ENCODE results near the gene LARGE1.

LARGE1 gene

GRCh38 chr22:33656808-33657628 is 263.3 kb downstream of the LARGE1 start:
- DNase-seq, result no peak

- peak; percentile 5 to 10 for DNase-seq
Measured at GRCh38 chr22:33654173-33654895, 265.9 kb downstream of the LARGE1 start.

GRCh38 chr22:33653532-33654063 is 266.7 kb downstream of the LARGE1 start:
- DNase-seq, result no peak

DNA sequence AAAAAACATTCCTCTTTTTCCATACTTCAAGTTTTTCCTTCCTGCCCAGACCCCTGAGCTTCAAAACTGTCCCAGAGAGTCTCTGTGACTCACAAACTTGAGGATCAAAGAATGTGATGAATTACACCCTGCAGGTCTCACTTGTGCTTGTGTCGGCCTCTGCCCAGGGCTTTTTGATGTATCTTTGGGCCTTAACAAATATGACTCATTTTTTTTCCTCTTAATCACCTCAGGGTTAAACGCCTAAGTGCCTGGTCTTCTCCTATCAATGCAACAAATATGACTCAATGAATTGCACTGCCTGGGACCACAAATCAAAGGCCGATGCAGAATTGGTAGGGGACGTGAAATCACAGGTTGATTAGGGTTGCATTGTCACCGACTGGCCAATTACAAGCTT is 267.7 kb downstream of the LARGE1 start:
- DNase-seq, result no peak

- DNase-seq, result no peak
Measured at GRCh38 chr22:33650244-33650643, 270.0 kb downstream of the LARGE1 start.

DNA sequence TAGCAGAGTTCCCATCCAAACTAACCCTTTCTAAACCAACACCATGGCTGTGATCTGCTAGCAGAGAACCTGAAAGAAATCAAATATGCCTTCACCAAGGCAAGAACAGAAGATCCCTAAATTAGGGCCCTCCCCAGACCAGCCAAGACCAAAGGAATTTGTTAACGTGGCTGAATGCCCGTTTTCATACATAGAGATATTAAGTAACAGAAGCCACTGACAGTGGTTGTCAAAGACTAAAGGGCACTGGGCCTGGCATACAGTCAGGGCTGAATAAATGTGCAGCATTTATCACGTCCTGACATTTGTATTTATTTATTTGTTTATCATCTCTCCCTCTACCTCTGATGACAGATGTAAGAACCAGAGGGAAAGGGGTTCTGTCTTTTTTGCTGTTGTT is 271.8 kb downstream of the LARGE1 start:
- no peak for DNase-seq

DNA sequence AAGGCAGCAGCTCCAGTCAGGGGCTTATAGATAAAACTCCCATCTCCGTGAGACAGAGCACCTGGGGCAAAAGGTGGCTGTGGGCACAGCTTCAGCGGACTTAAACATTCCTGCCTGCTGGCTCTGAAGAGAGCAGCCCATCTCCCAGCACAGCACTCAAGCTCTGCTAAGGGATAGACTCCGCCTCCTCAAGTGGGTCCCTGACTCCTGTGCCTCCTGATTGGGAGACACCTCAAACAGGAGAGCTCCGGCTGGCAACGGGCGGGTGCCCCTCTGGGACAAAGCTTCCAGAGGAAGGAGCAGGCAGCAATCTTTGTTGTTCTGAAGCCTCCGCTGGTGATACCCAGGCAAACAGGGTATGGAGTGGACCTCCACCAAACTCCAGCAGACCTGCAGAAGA is 279.4 kb downstream of the LARGE1 start:
- no peak for DNase-seq

DNA sequence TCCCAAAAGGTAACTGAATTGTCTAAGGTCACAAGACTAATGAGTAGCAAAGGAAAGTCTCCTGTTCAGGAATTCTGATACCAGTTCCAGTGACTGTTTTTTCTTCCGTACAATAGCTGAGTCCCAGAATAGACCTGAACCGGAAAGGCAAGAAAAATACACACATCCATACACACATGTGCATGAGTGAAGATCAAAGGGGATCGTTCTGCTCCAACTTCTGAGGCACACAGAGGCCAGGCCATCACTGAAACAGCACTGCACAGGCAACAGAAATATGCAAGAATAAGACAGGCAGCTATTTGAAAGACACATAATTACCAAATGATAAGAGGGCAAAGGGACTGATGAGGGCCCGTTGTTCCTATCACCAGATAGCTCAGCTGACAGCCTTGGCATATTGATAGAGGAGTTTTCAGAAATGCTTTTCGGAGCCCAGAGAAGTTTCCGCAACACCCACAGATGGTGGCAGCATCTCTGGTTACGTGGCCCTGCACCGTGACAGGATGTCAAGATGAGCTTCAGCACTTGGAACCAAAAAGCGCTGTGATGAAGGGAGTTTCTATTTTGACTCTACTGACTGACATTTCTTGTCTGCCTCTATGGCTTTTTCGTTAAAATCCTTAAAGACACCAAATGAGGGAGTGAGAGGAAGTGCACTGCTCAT is 280.6 kb downstream of the LARGE1 start:
- DNase-seq, result no peak

GRCh38 chr22:33635766-33636165 is 284.5 kb downstream of the LARGE1 start:
- DNase-seq, result no peak

DNA sequence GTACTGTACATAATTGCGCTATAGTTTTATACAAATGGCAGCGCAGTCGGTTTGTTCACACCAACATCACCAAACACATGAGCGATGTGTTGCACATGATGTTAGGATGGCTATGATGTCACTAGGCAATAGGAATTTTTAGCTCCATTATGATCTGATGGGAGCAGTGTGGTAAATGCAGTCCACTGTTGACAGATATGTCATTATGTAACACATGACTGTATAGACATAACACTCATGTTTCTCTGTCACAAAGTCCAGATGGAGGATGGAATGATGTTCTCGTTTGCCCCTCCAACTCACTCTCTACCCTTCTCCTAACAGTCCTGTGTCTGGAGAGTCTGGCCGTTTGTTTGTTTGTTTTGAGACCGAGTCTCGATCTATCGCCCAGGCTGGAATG is 288.5 kb downstream of the LARGE1 start:
- no peak for DNase-seq

- DNase-seq, result no peak
Measured at GRCh38 chr22:33625959-33626358, 294.3 kb downstream of the LARGE1 start.

- DNase-seq, result peak; percentile 1 to 14
Measured at GRCh38 chr22:33620085-33620484, 300.2 kb downstream of the LARGE1 start.

DNA sequence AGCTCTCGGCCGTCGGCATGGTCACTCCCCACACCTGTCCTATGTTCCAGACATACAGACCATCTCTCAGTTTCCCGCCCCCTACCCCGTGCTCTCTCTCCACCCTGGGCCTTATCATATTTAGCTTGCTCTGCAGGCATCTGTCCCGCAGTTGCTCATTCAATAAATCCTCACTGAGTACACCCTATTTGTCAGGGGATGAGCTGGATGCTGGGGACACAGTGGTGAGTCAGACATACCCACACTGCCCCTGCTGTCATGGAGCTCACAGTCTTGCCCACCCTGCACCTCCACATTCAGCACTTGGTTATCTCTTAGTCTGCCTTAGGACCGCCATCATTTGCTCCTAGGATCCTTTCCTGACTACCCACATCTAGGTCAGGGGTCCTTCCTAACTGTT is 313.8 kb downstream of the LARGE1 start:
- DNase-seq, result no peak

DNA sequence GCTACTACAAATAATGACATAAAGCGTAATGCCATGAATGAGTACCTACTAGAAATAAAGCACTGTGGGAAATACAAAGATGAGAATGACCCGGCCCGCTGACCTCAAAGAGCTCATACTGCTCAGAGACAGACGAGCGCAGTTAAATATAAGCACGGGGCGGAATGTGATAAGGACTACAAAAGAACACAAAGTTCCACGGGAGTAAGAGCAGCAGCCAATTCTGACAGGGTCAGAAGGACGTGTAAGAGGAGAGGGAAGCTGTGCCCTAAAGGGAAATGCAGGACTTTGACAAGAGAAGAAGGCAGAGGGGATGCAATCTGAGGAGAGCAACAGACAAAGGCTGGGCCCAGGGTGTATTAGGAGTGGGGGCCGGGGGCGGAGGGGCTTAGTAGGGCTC is 314.6 kb downstream of the LARGE1 start:
- DNase-seq, result no peak

DNA sequence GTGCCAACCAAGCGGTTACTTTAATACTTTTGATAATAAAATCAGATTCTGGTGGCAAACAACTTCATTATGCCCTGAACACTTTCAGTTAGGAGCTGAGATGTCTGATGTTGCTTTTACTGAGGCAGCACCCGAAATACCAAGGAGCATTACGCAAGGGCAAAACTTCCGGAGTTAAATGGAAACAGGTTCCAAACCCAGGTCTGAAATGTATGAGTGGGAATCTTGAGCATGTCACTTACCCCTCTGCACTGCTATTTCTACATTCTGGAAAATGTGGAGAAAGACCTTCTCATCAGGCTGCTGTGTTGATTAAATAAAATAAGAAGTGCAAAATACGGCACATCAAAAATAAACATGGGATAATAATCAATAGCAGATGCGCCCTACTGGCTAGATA is 315.1 kb downstream of the LARGE1 start:
- no peak for DNase-seq

DNA sequence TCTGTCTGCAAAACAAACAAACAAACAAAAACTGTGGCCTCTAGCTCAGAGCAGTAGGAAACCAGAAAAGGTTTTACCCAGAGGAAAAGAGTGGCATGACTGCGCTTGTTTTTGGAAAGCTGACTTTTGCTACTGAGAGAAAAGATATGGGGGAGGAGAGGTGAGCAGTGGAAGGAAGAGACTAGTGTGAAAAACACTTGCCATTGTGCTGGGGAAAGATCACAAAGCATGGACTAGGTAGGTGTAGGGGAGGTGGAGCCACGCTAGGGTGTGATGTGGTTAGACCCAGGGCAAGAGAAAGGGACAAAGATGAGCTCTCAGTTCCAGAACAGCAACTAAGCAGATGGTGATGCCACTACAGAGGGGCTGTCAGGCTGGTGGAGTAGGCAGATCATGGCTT is 319.2 kb downstream of the LARGE1 start:
- DNase-seq, result no peak

DNA sequence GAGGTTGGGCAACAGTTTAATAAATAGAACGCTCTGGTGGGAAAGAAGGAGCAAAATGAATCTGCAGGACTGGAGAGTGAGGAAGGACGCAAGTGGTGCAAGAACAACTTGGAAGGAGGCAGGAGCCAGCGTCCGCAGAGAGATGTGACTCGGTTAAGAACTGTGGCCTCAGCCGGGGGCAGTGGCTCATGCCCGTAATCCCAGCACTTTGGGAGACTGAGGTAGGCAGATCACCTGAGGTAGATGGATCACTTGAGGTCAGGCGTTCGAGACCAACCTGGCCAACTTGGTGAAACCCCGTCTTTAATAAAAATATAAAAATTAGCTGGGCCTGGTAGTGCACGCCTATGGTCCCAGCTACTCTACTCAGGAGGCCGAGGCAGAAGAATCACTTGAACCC is 319.7 kb downstream of the LARGE1 start:
- DNase-seq, result no peak

DNA sequence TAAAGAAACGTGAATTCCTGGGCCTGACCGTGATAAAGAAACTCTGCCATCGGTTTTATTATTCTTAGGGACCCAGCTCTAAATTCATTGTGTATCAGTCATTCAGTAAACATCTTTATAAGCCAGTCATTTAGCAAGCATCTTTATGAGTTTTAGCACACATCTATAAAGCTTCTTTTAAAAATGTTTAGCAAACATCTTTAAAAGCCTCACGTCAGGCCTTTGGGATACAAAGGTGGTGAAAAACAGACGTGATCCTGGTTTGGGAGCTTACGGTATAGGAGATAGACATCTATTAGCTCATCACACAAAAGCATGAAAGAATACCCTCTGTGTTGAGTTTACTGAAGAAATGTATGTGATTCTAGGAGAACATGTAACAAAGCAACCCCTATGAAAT is 320.2 kb downstream of the LARGE1 start:
- no peak for DNase-seq

GRCh38 chr22:33599596-33599995 is 320.7 kb downstream of the LARGE1 start:
- no peak for DNase-seq

DNA sequence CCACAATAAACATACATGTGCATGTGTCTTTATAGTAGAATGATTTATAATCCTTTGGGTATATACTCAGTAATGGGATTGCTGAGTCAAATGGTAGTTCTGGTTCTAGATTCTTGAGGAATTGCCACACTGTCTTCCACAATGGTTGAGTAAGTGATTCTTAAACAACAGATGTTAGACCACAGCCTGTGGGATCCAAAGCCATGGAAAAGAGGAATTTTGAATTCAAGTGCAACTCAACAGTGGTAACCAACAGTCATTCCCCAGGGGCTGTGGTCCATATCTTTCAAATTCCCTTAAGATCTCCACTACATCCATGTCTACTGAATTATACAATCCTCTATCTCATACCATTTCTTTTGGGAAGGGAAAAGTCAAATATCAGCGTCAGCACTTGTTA is 321.5 kb downstream of the LARGE1 start:
- no peak for DNase-seq

DNA sequence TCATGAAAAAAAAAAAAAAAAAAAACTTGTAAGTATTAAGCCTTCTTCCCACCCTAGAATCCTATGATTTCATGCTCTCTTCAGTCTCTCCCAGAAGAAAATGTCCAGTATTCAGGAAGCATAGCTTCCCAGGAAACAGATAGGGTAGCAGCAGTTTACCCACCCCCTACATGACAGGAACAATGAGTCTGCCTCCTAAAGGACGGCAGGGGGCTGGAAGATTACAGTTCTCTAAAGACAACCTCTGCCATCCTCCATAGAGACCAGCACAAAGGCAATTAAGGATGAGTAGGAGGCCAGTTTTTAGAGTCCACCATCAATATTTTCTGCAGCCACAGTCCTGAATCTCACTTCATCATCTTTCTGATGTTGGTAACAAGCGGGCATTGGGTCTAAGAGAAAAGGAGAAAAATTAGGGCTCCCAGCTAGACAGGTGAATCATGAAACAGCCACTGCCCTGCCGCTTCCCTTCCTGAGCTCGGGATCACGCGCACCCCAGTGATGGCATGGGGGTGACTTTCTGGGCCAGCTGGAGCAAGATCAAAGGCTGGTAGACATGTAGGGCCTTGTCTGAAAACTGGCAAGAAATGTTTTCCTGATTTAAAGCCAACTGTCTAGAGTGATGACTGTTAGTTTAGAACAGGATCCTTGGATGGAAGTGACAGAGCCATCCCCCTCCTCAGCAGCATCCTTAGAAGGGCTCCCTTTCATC is 322.8 kb downstream of the LARGE1 start:
- DNase-seq, result no peak

DNA sequence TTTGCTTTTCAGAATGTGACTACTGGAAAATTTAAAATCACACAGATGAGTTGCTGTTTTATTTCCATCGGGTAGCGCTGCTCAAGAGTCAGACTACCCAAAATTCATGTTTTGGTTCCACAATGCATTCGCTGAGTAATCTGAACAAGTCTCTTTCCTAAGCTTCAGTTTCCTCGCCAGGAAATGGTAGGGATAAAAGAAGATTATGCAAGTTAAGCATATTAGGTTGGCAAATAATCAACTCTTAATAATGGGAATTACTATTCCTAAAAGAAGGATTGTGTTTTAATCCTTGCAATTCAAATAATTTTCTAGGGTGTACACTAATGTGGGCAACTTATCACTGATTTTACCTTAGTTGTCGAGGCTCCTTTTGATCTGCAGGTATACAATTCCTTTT is 326.5 kb downstream of the LARGE1 start:
- DNase-seq, result no peak

DNA sequence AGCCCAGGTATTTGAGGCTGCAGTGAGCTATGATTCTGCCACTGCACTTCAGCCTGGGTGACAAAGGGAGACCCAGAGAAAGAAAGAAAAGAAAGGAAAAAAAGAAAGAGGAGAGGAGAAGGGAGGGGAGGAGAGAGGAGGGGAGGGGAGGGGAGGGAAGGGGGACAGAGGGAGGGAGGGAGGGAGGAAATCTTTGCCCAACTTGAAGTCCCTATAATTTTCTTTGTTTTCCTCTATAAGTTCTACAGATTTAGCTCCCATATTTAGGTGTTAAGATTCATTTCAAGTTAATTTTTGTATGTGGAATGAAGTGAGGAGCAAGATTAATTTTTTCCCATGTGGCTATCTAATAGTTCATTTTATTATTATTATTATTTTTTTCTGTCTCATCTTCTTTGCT is 328.3 kb downstream of the LARGE1 start:
- DNase-seq, result no peak

Measured in NCI-H526 (cell line).